Epidermal melanocyte (primary cell): Measurements from ENCODE around the gene NCAM1.

Experiments used
- DNase-seq: peaks from one replicate; pipeline ENCODE4 v3.0.0; 2011; ENCODE audit warnings: low spot score; ENCODE audit not compliant: insufficient read length

NCAM1 gene

GRCh38 chr11:113304916-113305315 lies 343.7 kb downstream of the NCAM1 start:
- DNase-seq, result no peak

- no peak for DNase-seq
These were observed 344.5 kb downstream of the NCAM1 start for GRCh38 chr11:113305440-113306336.

GRCh38 chr11:113308601-113309000 lies 347.4 kb downstream of the NCAM1 start:
- DNase-seq, result no peak

GRCh38 chr11:113311536-113311935 lies 350.3 kb downstream of the NCAM1 start:
- no peak for DNase-seq

- DNase-seq, result no peak
These were observed 352.4 kb downstream of the NCAM1 start for GRCh38 chr11:113313601-113314000.

- no peak for DNase-seq
These were observed 352.8 kb downstream of the NCAM1 start for GRCh38 chr11:113314065-113314388.

- DNase-seq, result peak; percentile 81
These were observed 353.4 kb downstream of the NCAM1 start, which contains the start of gene TTC12 for GRCh38 chr11:113314389-113315301. TSS of gene TTC12 (plus strand) at chr11:113314583. CDS start at chr11:113316258, 1,675 bp downstream.

GRCh38 chr11:113315811-113316210 lies 354.6 kb downstream of the NCAM1 start:
- DNase-seq, result no peak

GRCh38 chr11:113316256-113316655 lies 355.0 kb downstream of the NCAM1 start:
- DNase-seq, result no peak

- DNase-seq, result no peak
These were observed 356.1 kb downstream of the NCAM1 start for GRCh38 chr11:113317339-113317738.

- no peak for DNase-seq
These were observed 357.9 kb downstream of the NCAM1 start for GRCh38 chr11:113319085-113319484.

- no peak for DNase-seq
These were observed 360.9 kb downstream of the NCAM1 start for GRCh38 chr11:113322158-113322557.

- no peak for DNase-seq
These were observed 363.0 kb downstream of the NCAM1 start for GRCh38 chr11:113324250-113324649.
